HepG2 (cell line): ENCODE results near the gene TANC1. TPM values are rescaled to one million over a fixed set of nuclear protein-coding genes. Genes with fewer than 3 reads are reported as not detected.
A peak's percentile ranks its signal among the peaks of the same experiment; 100 is the strongest.

Experiments
- AHDC1 ChIP-seq: sonication (generic); formaldehyde crosslinking; IDR thresholded peaks from 2 replicates; pipeline ENCODE4 v1.5.1; 2020; ENCODE audit warnings: mild to moderate bottlenecking, missing genetic modification reagents, borderline replicate concordance
- ARID5B ChIP-seq: IDR thresholded peaks from 2 replicates; pipeline ENCODE4 v1.4.0; 2020; ENCODE audit warnings: mild to moderate bottlenecking, missing genetic modification reagents
- ATF4 ChIP-seq, 2 experiments: fragments of 450-650 bp in 1 of 2; sonication (generic) in 1 of 2; formaldehyde crosslinking; IDR thresholded peaks; 2 replicates each; pipeline versions ENCODE4 v1.5.0 to v1.8.0; 2020 to 2022; ENCODE audit warnings: mild to moderate bottlenecking in 1 of 2, missing genetic modification reagents in 1 of 2
- ATF7 ChIP-seq, 2 experiments: fragments of 450-650 bp in 1 of 2; sonication (generic) in 1 of 2; formaldehyde crosslinking in 1 of 2; IDR thresholded peaks; 2 replicates each; pipeline versions ENCODE4 v1.4.0 to v1.6.1; 2016 to 2020; ENCODE audit warnings: antibody characterized with exemption in 1 of 2, mild to moderate bottlenecking in 1 of 2, missing genetic modification reagents in 1 of 2
- CBX1 ChIP-seq: IDR thresholded peaks from one replicate; pipeline ENCODE4 v1.6.1; 2016; ENCODE audit warnings: antibody characterized with exemption, low read depth
- CHD4 ChIP-seq: fragments of 200-600 bp; sonication (generic); IDR thresholded peaks from 2 replicates; pipeline ENCODE4 v1.7.0; 2017; ENCODE audit warnings: mild to moderate bottlenecking, low read length, borderline replicate concordance
- DDIT3 ChIP-seq: sonication (generic); formaldehyde crosslinking; IDR thresholded peaks from 2 replicates; pipeline ENCODE4 v1.4.0; 2020; ENCODE audit warnings: mild to moderate bottlenecking, missing genetic modification reagents
- GPBP1L1 ChIP-seq: sonication (generic); formaldehyde crosslinking; IDR thresholded peaks from 2 replicates; pipeline ENCODE4 v1.5.0; 2020; ENCODE audit warnings: mild to moderate bottlenecking, missing genetic modification reagents
- HNF4A ChIP-seq: sonication (generic); formaldehyde crosslinking; IDR thresholded peaks from 2 replicates; pipeline ENCODE4 v1.4.0; 2020; ENCODE audit warnings: missing genetic modification reagents
- JUND ChIP-seq: sonication (generic); formaldehyde crosslinking; IDR thresholded peaks from 2 replicates; pipeline ENCODE4 v1.8.0; 2022; ENCODE audit warnings: mild to moderate bottlenecking, missing genetic modification reagents
- PPARG ChIP-seq: conservative IDR thresholded peaks from 2 replicates; pipeline ENCODE4 v1.6.1; 2016; ENCODE audit warnings: missing biosample characterization, missing genetic modification reagents
- RAD51 ChIP-seq: fragments of 450-650 bp; IDR thresholded peaks from 2 replicates; pipeline ENCODE4 v1.6.1; 2016; ENCODE audit warnings: borderline replicate concordance
- ZFX ChIP-seq: sonication (generic); formaldehyde crosslinking; IDR thresholded peaks from 2 replicates; pipeline ENCODE4 v1.4.0; 2020; ENCODE audit warnings: mild to moderate bottlenecking, low read depth, missing genetic modification reagents, moderate library complexity
- ZNF382 ChIP-seq: sonication (generic); formaldehyde crosslinking; IDR thresholded peaks from 2 replicates; pipeline ENCODE4 v1.5.0; 2020; ENCODE audit warnings: missing genetic modification reagents, mild to moderate bottlenecking, borderline replicate concordance
- ZNF713 ChIP-seq: sonication (generic); formaldehyde crosslinking; IDR thresholded peaks from 2 replicates; pipeline ENCODE4 v1.4.0; 2020; ENCODE audit warnings: mild to moderate bottlenecking, missing genetic modification reagents
- ZSCAN9 ChIP-seq: IDR thresholded peaks from 2 replicates; pipeline ENCODE4 v1.6.1; 2016; ENCODE audit warnings: borderline replicate concordance
- polyA plus RNA-seq, 8 experiments: library from polyadenylated mRNA; depleted of rRNA in 3 of 8; stranded (reverse) in 7 of 8; unstranded in 1 of 8; fragments of >200 nt; fragmentation: Illumina TruSeq in 4 of 8; extraction: Trizol in 4 of 8; gene quantifications; 2 replicates each; pipeline versions ENCODE4 v1.2.1 to v1.2.3, GENCODE V29; 2011 to 2016; ENCODE audit warnings: low read depth in 4 of 8, missing spikeins in 1 of 8, mixed read lengths in 1 of 8; ENCODE audit not compliant: insufficient read depth in 1 of 8
- total RNA-seq, 5 experiments: library from RNA; depleted of rRNA; stranded (reverse); fragments of >200 nt; fragmentation: Illumina TruSeq; extraction: Trizol; gene quantifications; 2 replicates each; pipeline ENCODE4 v1.2.3, GENCODE V29; 2016; ENCODE audit warnings: low read depth in 1 of 5

Gene TANC1
- total and polyA plus RNA-seq, 2 of the 13 experiments (the other 11 are each of a cell fraction or from before 2014, with no cell fraction given): 2.3 to 5.6 TPM

GRCh38 chr2:158953926-158954763 is 14.3 kb upstream of the TANC1 start (continued):
- TF ChIP-seq AHDC1 (0 out of 2 replicates have a peak, but pooled peaks have one; percentile 52), DDIT3 (CRISPR knock-in tag) (no peak), HNF4A (CRISPR knock-in tag) (peak; percentile 77), RAD51 (no peak), GPBP1L1 (CRISPR knock-in tag) (no peak), JUND (CRISPR knock-in tag) (peak; percentile 32; the same call in 1 of the 2 replicates), ATF4 (CRISPR knock-in tag; IDR thresholded peaks at IDR 0.05) (no peak), PPARG (CRISPR knock-in tag) (0 out of 2 replicates have a peak, but pooled peaks have one; percentile 40), ZNF713 (CRISPR knock-in tag) (no peak), ATF7 (IDR thresholded peaks at IDR 0.05) (peak; percentile 83), ATF7 (CRISPR knock-in tag; IDR thresholded peaks at IDR 0.05) (no peak), ZNF382 (CRISPR knock-in tag) (no peak), ZSCAN9 (CRISPR knock-in tag) (no peak), CHD4 (no peak), ARID5B (CRISPR knock-in tag) (peak; percentile 55; the same call in 1 of the 2 replicates), ZFX (CRISPR knock-in tag) (no peak), CBX1 (no peak)
